NB4 (cell line): ENCODE measurements around the gene EFCAB6.

Source experiments
- CTCF ChIP-seq: IDR thresholded peaks from one replicate; pipeline ENCODE4 v1.5.1; 2012; ENCODE audit warnings: low read depth, low read length
- POLR2A ChIP-seq: IDR thresholded peaks from 2 replicates; pipeline ENCODE4 v1.6.1; 2011; ENCODE audit warnings: mild to moderate bottlenecking; ENCODE audit not compliant: insufficient read length; ENCODE audit errors: extremely low read depth

DNA sequence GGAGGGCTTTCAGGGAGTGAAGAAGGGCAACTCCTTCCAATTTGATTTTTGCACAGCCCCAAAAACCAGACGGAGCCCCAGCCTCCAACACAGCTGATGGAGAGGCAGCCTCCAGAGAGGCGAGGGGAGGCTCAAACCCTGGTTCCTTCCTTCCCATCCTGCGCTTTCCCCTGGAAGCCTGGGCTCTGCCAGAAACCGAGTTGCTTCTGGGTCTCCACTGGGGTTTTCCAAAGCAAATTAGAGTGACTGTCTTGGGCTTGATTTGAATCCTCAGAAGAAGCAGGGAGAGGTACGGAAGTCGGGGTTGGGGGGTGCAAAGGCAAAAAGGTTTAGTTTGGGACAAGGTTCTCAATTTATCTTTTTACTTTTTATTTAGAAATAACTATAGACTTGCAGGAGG is 271.1 kb downstream of the EFCAB6 start:
- TF ChIP-seq CTCF (no peak), POLR2A (no peak)
